ENCODE data around the gene CH25H. TPM values are rescaled to one million over a fixed set of nuclear protein-coding genes. Genes with fewer than 3 reads are reported as not detected.

The CH25H gene
- total RNA-seq, 1 donor from 2014 or later, result 0.25 TPM

GRCh38 chr10:89165923-89166322 lies 41.2 kb downstream of the CH25H start:
- TF ChIP-seq CTCF (IDR thresholded peaks at IDR 0.05; ENCODE audit: partially characterized antibody, unreplicated experiment), result no peak
- DNase-seq, result no peak
- no peak overlapping the region for H3K4me3 Mint-ChIP-seq (ENCODE audit: unreplicated experiment)
- H3K36me3 Mint-ChIP-seq (ENCODE audit: unreplicated experiment), result no peaks in the 10 kb centered on the region
- H3K27ac Mint-ChIP-seq (ENCODE audit: unreplicated experiment), result no peak overlapping the region
- H3K4me1 Mint-ChIP-seq (ENCODE audit: low read depth, unreplicated experiment), result peaks cover 3% of the 10 kb centered on the region
- H3K27me3 Mint-ChIP-seq (ENCODE audit: unreplicated experiment), result no peaks in the 10 kb centered on the region
- H3K9me3 Mint-ChIP-seq (ENCODE audit: unreplicated experiment), result no peaks in the 10 kb centered on the region

GRCh38 chr10:89164920-89165319 lies 42.2 kb downstream of the CH25H start:
- Mint-ChIP-seq H3K4me3 (ENCODE audit: unreplicated experiment) (no peak overlapping the region), H3K4me1 (ENCODE audit: low read depth, unreplicated experiment) (no peaks in the 10 kb centered on the region), H3K27ac (ENCODE audit: unreplicated experiment) (no peak overlapping the region), H3K36me3 (ENCODE audit: unreplicated experiment) (no peaks in the 10 kb centered on the region), H3K27me3 (ENCODE audit: unreplicated experiment) (no peaks in the 10 kb centered on the region), H3K9me3 (ENCODE audit: unreplicated experiment) (no peaks in the 10 kb centered on the region)
- TF ChIP-seq CTCF (IDR thresholded peaks at IDR 0.05; ENCODE audit: partially characterized antibody, unreplicated experiment), result no peak
- no peak for DNase-seq

- H3K9me3 Mint-ChIP-seq (ENCODE audit: unreplicated experiment), result no peaks in the 10 kb centered on the region
- H3K27me3 Mint-ChIP-seq (ENCODE audit: unreplicated experiment), result no peaks in the 10 kb centered on the region
- TF ChIP-seq CTCF (IDR thresholded peaks at IDR 0.05; ENCODE audit: partially characterized antibody, unreplicated experiment), result no peak
- no peak overlapping the region for H3K4me3 Mint-ChIP-seq (ENCODE audit: unreplicated experiment)
- H3K27ac Mint-ChIP-seq (ENCODE audit: unreplicated experiment), result no peak overlapping the region
- no peaks in the 10 kb centered on the region for H3K36me3 Mint-ChIP-seq (ENCODE audit: unreplicated experiment)
- H3K4me1 Mint-ChIP-seq (ENCODE audit: low read depth, unreplicated experiment), result no peaks in the 10 kb centered on the region
- DNase-seq, result no peak
These were observed 43.0 kb downstream of the CH25H start for GRCh38 chr10:89164080-89164479.

DNA sequence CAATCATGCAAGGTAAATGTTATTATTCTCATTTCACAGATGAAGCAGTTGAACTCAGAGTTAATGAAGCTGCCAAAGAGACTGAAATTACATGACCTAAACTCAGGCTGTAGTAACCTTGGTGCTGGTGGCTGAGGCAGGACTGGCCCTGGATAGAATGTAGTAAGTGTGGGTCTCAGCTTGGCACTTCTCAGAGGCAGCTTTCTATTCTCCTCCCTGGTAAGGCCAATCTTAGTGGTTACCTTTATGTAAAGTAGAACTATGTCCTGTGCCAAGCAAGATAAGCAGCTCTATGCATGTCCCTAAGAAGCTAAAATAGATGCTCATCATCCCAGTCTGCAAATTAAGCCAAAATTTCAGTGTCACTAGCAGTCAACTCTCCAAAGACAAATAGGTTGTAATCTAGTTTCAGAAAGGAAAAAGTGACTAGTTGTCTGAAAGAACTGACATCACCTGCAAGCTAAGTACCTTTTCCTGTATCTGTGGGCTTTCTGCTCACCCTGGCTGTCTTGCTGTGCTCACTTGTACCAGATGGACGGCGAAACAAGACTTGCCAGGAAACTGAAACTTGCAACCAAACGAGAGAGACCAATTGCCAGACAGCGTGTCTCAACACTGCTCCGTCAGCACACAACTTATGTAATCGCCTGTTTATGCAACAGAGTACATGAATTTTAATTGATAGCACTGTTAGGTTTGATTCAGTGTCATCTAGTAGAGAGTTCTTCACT lies 43.7 kb downstream of the CH25H start:
- Mint-ChIP-seq H3K36me3 (ENCODE audit: unreplicated experiment) (no peaks in the 10 kb centered on the region), H3K4me1 (ENCODE audit: low read depth, unreplicated experiment) (no peaks in the 10 kb centered on the region), H3K4me3 (ENCODE audit: unreplicated experiment) (no peak overlapping the region), H3K27ac (ENCODE audit: unreplicated experiment) (no peak overlapping the region), H3K9me3 (ENCODE audit: unreplicated experiment) (no peaks in the 10 kb centered on the region), H3K27me3 (ENCODE audit: unreplicated experiment) (no peaks in the 10 kb centered on the region)
- no peak for DNase-seq
- TF ChIP-seq CTCF (IDR thresholded peaks at IDR 0.05; ENCODE audit: partially characterized antibody, unreplicated experiment), result no peak

DNA sequence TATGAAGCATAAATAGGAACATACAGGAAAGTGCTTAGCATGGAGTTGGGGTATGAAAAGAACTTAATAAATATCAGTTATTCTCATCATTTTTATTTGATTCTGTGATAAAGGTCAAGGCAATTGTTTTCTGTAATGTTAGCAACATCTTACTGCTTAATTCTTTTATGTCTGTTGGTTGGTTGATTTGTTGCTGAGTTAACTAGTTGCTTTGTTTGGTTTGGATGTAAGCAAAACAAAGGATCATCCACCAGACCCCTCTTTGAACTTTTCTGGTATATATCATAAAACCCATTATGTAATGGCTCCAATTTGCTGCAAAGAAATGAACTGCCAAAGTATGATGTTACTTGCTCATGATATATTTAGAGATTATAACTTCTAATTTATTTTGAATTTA lies 44.5 kb downstream of the CH25H start:
- H3K4me3 Mint-ChIP-seq (ENCODE audit: unreplicated experiment), result no peak overlapping the region
- no peaks in the 10 kb centered on the region for H3K36me3 Mint-ChIP-seq (ENCODE audit: unreplicated experiment)
- no peak for DNase-seq
- H3K27ac Mint-ChIP-seq (ENCODE audit: unreplicated experiment), result no peak overlapping the region
- no peaks in the 10 kb centered on the region for H3K4me1 Mint-ChIP-seq (ENCODE audit: low read depth, unreplicated experiment)
- no peaks in the 10 kb centered on the region for H3K9me3 Mint-ChIP-seq (ENCODE audit: unreplicated experiment)
- no peaks in the 10 kb centered on the region for H3K27me3 Mint-ChIP-seq (ENCODE audit: unreplicated experiment)
- no peak for TF ChIP-seq CTCF (IDR thresholded peaks at IDR 0.05; ENCODE audit: partially characterized antibody, unreplicated experiment)
